ENCODE measurements around the gene RNF44. TPM values are rescaled to one million over a fixed set of nuclear protein-coding genes. Genes with fewer than 3 reads are reported as not detected.
"Not testable (repeated sequence)": the region's sequence is repeated elsewhere in the genome, so short reads cannot be mapped to it uniquely, and the experiment has no call there.

Gene RNF44
- total RNA-seq, 4 donors from 2014 or later = 11.3 to 22.2 (median 18.7) TPM

GRCh38 chr5:176491901-176492300, 45.3 kb downstream of the RNF44 start:
- Histone ChIP-seq H3K36me3 (peaks cover 55 to 100% (median 91%) of the 10 kb centered on the region in 4 donors), H3K4me3 (no peak overlapping the region), H3K4me1 (peaks cover 0 to 6% (median 0%) of the 10 kb centered on the region in 4 donors), H3K27ac (replicated peaks in 1 of 4) (no peak overlapping the region), H3K9me3 (no peaks in the 10 kb centered on the region), H3K27me3 (no peaks in the 10 kb centered on the region)
- intact Hi-C loops (cut with DNase I) = no loop called here
- WGBS = 92% methylated on average over 8 of the region's 8 CpGs
- TF ChIP-seq EP300 (IDR thresholded peaks at IDR 0.05) (no peak), CTCF (IDR thresholded peaks at IDR 0.05) (no peak), POLR2A (IDR thresholded peaks at IDR 0.05; ENCODE audit: low read depth) (no peak), POLR2AphosphoS5 (IDR thresholded peaks at IDR 0.05) (no peak)
- DNase-seq (ENCODE audit: extremely low spot score) = no peak

DNA sequence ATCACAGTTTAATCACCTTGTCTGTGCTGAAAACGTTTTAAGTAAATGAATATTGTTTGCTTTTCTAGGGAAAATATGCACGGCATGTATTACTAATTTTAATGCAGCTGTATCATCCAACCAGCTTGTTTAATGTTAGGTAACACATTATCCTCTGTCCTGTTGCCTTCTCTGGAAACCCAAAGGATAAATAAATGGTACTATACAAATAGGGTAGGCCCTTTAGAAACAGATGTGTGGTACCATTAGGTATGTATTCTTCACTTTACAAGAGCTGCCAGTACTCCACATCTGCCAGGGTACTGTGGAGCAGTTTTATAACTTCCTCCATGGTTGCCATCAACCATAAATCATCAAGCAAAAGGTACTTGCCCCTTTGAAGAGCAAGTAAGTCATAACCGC, 46.1 kb downstream of the RNF44 start:
- no peak for DNase-seq (ENCODE audit: extremely low spot score)
- H3K27me3 ChIP-seq = no peaks in the 10 kb centered on the region
- intact Hi-C loops (cut with DNase I) = no loop called here
- no peak overlapping the region for H3K27ac ChIP-seq (replicated peaks in 1 of 4)
- no peaks in the 10 kb centered on the region for H3K9me3 ChIP-seq
- WGBS = 62% methylated on average over 3 of the region's 3 CpGs
- no peak for TF ChIP-seq POLR2A (IDR thresholded peaks at IDR 0.05; ENCODE audit: low read depth)
- TF ChIP-seq EP300 (IDR thresholded peaks at IDR 0.05) = no peak
- no peak for TF ChIP-seq CTCF (IDR thresholded peaks at IDR 0.05)
- no peak for TF ChIP-seq POLR2AphosphoS5 (IDR thresholded peaks at IDR 0.05)
- peaks cover 48 to 100% (median 91%) of the 10 kb centered on the region in 4 donors for H3K36me3 ChIP-seq
- H3K4me1 ChIP-seq = peaks cover 0 to 6% (median 0%) of the 10 kb centered on the region in 4 donors
- no peak overlapping the region for H3K4me3 ChIP-seq

DNA sequence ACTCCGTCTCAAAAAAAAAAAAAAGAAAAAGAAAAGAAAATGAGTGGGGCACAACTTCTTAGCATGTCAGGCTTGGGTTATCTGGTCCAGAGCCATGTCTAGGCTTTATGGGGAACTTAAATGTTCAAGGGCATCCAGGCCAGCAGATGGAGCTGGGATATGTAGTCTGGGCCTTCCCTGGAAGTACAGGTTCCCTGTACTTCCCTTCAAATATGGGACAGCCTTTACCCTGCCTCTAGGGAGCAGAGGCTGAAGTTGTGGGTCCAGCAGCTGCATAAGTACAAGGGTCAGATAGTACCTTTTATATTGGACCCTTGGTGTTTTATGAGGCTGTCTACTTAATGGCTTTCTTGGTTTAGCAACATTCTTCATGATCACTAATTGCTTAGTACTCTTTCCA, 46.9 kb downstream of the RNF44 start:
- 94% methylated on average over 1 of the region's 1 CpG for WGBS
- no peak overlapping the region for H3K27ac ChIP-seq (replicated peaks in 1 of 4)
- H3K27me3 ChIP-seq = no peaks in the 10 kb centered on the region
- peaks cover 0 to 6% (median 0%) of the 10 kb centered on the region in 4 donors for H3K4me1 ChIP-seq
- H3K36me3 ChIP-seq = peaks cover 40 to 97% (median 88%) of the 10 kb centered on the region in 4 donors
- TF ChIP-seq POLR2AphosphoS5 (IDR thresholded peaks at IDR 0.05) (no peak), CTCF (IDR thresholded peaks at IDR 0.05) (no peak), EP300 (IDR thresholded peaks at IDR 0.05) (no peak), POLR2A (IDR thresholded peaks at IDR 0.05; ENCODE audit: low read depth) (no peak)
- intact Hi-C loops (cut with DNase I) = no loop called here
- H3K4me3 ChIP-seq = no peak overlapping the region
- DNase-seq (ENCODE audit: extremely low spot score) = no peak
- H3K9me3 ChIP-seq = no peaks in the 10 kb centered on the region

DNA sequence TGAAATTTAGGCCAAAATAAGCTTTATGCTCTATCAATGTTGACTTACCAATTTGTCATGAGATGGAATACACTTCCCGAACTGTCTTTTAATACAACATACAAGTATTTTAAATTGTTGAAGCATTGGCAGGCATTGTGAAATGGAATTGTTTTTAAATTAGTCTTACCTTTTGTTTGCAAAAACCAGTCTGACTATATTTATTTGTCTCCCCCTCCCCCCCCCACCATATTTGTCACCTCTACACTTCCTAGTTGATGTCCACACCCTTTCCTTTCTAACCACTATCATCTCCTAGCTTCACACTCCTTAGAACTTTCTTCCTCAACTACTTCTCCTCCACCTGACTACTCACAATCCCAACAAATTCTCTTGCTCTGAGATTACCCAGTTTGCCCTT, 48.1 kb downstream of the RNF44 start:
- Histone ChIP-seq H3K4me1 (peaks cover 0 to 6% (median 2%) of the 10 kb centered on the region in 4 donors), H3K27me3 (no peaks in the 10 kb centered on the region), H3K27ac (replicated peaks in 1 of 4) (no peak overlapping the region), H3K36me3 (peaks cover 28 to 88% (median 77%) of the 10 kb centered on the region in 4 donors), H3K4me3 (no peak overlapping the region), H3K9me3 (no peaks in the 10 kb centered on the region)
- DNase-seq (ENCODE audit: extremely low spot score) = no peak
- TF ChIP-seq POLR2AphosphoS5 (IDR thresholded peaks at IDR 0.05) = no peak
- 90% methylated on average over 1 of the region's 1 CpG for WGBS
- intact Hi-C loops (cut with DNase I) = no loop called here

DNA sequence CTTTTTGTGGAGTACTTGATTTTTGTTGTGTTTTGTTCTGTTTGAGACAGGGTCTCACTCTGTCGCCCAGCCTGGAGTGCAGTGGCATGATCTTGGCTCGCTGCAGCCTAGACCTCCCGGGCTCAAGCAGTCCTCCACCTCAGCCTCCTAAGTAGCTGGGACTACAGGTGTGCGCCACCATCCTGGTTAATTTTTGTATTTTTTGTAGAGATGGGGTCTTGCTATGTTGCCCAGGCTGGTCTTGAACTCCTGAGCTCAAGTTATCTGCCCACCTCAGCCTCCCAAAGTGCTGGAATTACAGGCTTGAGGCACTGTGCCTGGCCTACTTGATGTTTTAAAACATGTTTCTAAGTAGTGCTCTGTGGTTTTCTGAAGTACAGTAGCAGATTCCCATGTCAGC, 50.0 kb downstream of the RNF44 start:
- H3K9me3 ChIP-seq; intact Hi-C loops (cut with DNase I); H3K27ac ChIP-seq (replicated peaks in 1 of 4); H3K4me3 ChIP-seq; H3K4me1 ChIP-seq; DNase-seq (ENCODE audit: extremely low spot score); H3K27me3 ChIP-seq: not testable (repeated sequence)
- 95% methylated on average over 4 of the region's 4 CpGs for WGBS
- peaks cover 11 to 88% (median 64%) of the 10 kb centered on the region in 4 donors for H3K36me3 ChIP-seq

- H3K27me3 ChIP-seq = no peaks in the 10 kb centered on the region
- DNase-seq (ENCODE audit: extremely low spot score) = no peak
- H3K4me1 ChIP-seq = peaks cover 0 to 5% (median 0%) of the 10 kb centered on the region in 4 donors
- H3K4me3 ChIP-seq = no peak overlapping the region
- 83% methylated on average over 7 of the region's 7 CpGs for WGBS
- no peaks in the 10 kb centered on the region for H3K9me3 ChIP-seq
- no peak for TF ChIP-seq CTCF (IDR thresholded peaks at IDR 0.05)
- intact Hi-C loops (cut with DNase I) = no loop called here
- H3K27ac ChIP-seq (replicated peaks in 1 of 4) = no peak overlapping the region
- H3K36me3 ChIP-seq = peaks cover 7 to 86% (median 63%) of the 10 kb centered on the region in 4 donors
These were observed 50.9 kb downstream of the RNF44 start for GRCh38 chr5:176486189-176486757.
